GM12878 (cell line): ENCODE measurements around the gene ADPRHL1. TPM values are rescaled to one million over a fixed set of nuclear protein-coding genes. Genes with fewer than 3 reads are reported as not detected.

Experiments
- ATAC-seq: fragments of 200-7000 bp; cut with Tn5 transposase; 3 replicates; pipeline ENCODE4 v1.9.1; 2020; ENCODE audit warnings: mild to moderate bottlenecking, moderate library complexity
- BruUV-seq: library from RNA; stranded (reverse); fragments of 400-500 nt; replicated peaks from 2 replicates; lab custom pipeline; 2021; lab: Mats Ljungman, UMichigan
- CTCF ChIA-PET: fragments of 300-600 bp; sonication (Branson Sonifier 250); formaldehyde crosslinking; extraction: SDS; loops from one replicate; lab custom pipeline; 2021; ENCODE audit warnings: inconsistent platforms; lab: Yijun Ruan, JAX
- POLR2A ChIA-PET: fragments of 350-600 bp; formaldehyde crosslinking; extraction: SDS; loops from one replicate; lab custom pipeline; 2021; ENCODE audit warnings: inconsistent platforms; lab: Charles Lee
- RAD21 ChIA-PET: fragments of 300-600 bp; sonication (Branson Sonifier 250); formaldehyde crosslinking; loops from one replicate; lab custom pipeline; 2023; ENCODE audit warnings: antibody characterized with exemption; ENCODE audit not compliant: unreplicated experiment; lab: Charles Lee
- SMC1A ChIA-PET: fragments of 300-600 bp; sonication (Branson Sonifier 250); formaldehyde crosslinking; loops from one replicate; lab custom pipeline; 2023; ENCODE audit not compliant: unreplicated experiment, uncharacterized antibody; lab: Charles Lee
- DNase-seq: peaks from one replicate; pipeline ENCODE4 v3.0.0-alpha.2; 2011; ENCODE audit warnings: low read depth, low spot score
- FAIRE-seq: peaks from 3 replicates; lab custom pipeline; 2011; peaks lifted over from hg19 to GRCh38; lab: Jason Lieb, UNC
- H2AFZ ChIP-seq: 2 replicates; pipeline ENCODE4 v1.6.0; 2011; ENCODE audit warnings: low read depth, low read length, control low read depth; ENCODE audit not compliant: control insufficient read depth
- H3K27ac ChIP-seq: 2 replicates; pipeline ENCODE4 v1.5.1; 2011; ENCODE audit warnings: control low read depth; ENCODE audit not compliant: control insufficient read depth, insufficient read depth
- H3K27me3 ChIP-seq, 2 experiments: replicated peaks in 1 of 2; 2 replicates each; pipeline versions ENCODE4 v1.6.0 to v1.6.1; 2011; ENCODE audit warnings: low read length in 1 of 2; ENCODE audit not compliant: control insufficient read depth in 2 of 2, insufficient read depth in 2 of 2
- H3K36me3 ChIP-seq, 2 experiments: 2 replicates each; pipeline ENCODE4 v1.5.1; 2011; ENCODE audit warnings: low read length in 1 of 2; ENCODE audit not compliant: control insufficient read depth in 2 of 2, insufficient read depth in 2 of 2
- H3K4me1 ChIP-seq: 2 replicates; pipeline ENCODE4 v1.6.1; 2011; ENCODE audit warnings: mild to moderate bottlenecking, low read length, moderate library complexity, mixed read lengths; ENCODE audit not compliant: control insufficient read depth, insufficient read depth
- H3K4me2 ChIP-seq: 2 replicates; pipeline ENCODE4 v1.6.0; 2011; ENCODE audit warnings: control low read depth; ENCODE audit not compliant: control insufficient read depth, insufficient read depth
- H3K4me3 ChIP-seq: fragments of 200-600 bp; sonication (generic); 2 replicates; pipeline ENCODE4 v1.5.1; 2016
- H3K79me2 ChIP-seq: 2 replicates; pipeline ENCODE4 v1.6.0; 2011; ENCODE audit warnings: low read length; ENCODE audit not compliant: control insufficient read depth, insufficient read depth
- H3K9ac ChIP-seq: 2 replicates; pipeline ENCODE4 v1.8.0; 2011; ENCODE audit warnings: low read length, control low read depth, mixed read lengths; ENCODE audit not compliant: control insufficient read depth, insufficient read depth
- H3K9me3 ChIP-seq: replicated peaks from 3 replicates; pipeline ENCODE4 v1.5.1; 2011; ENCODE audit warnings: mild to moderate bottlenecking, low read length; ENCODE audit not compliant: control insufficient read depth, insufficient read depth
- H4K20me1 ChIP-seq: 2 replicates; pipeline ENCODE4 v1.6.0; 2011; ENCODE audit not compliant: control insufficient read depth, insufficient read depth
- MEF2A ChIP-seq: IDR thresholded peaks from 2 replicates; pipeline ENCODE4 v1.6.1; 2011; ENCODE audit warnings: low read depth, mild to moderate bottlenecking, low read length, moderate library complexity; ENCODE audit not compliant: insufficient read depth
- NRF1 ChIP-seq: conservative IDR thresholded peaks from 2 replicates; pipeline ENCODE4 v1.6.1; 2011; ENCODE audit warnings: mild to moderate bottlenecking, low read depth, low read length, improper control_type of control experiment
- POLR2A ChIP-seq: IDR thresholded peaks from 2 replicates; pipeline ENCODE4 v1.6.1; 2011; ENCODE audit warnings: low read depth, mild to moderate bottlenecking, low read length
- POLR2AphosphoS2 ChIP-seq: IDR thresholded peaks from 2 replicates; pipeline ENCODE4 v1.6.1; 2011; ENCODE audit warnings: low read depth, mild to moderate bottlenecking, low read length, improper control_type of control experiment, moderate library complexity
- STAT3 ChIP-seq: IDR thresholded peaks from 2 replicates; pipeline ENCODE4 v1.6.1; 2011; ENCODE audit warnings: low read depth, low read length, improper control_type of control experiment
- ZBED1 ChIP-seq: IDR thresholded peaks from 2 replicates; pipeline ENCODE4 v1.6.1; 2016; ENCODE audit warnings: borderline replicate concordance
- WGBS: methylation state at CpG from one replicate; pipeline ENCODE4 v1.1.6; 2016; ENCODE audit warnings: low lambda C conversion rate; ENCODE audit not compliant: insufficient replicate concordance, insufficient coverage; ENCODE audit errors: missing lambda C conversion rate; 5-methylcytosine and 5-hydroxymethylcytosine counted together
- in situ Hi-C: fragments of 300-500 bp; cut with MboI; formaldehyde crosslinking; loops from 9 replicates; pipeline ENCODE4 v1.14.3; 2018; ENCODE audit warnings: mixed read lengths
- intact Hi-C: fragments of 100-400 bp; cut with micrococcal nuclease; formaldehyde crosslinking; loops from one replicate; pipeline ENCODE4 v1.14.2; 2022; ENCODE audit not compliant: unreplicated experiment
- polyA plus RNA-seq, 11 experiments: library from polyadenylated mRNA; depleted of rRNA in 4 of 11; unstranded in 6 of 11; stranded (reverse) in 5 of 11; fragments of >200 nt; fragmentation: Nextera tagmentation in 4 of 11; fragmentation: Illumina TruSeq in 1 of 11; extraction: Ambion mirVana in 4 of 11; extraction: Trizol in 1 of 11; gene quantifications; 1 replicate in 1 of 11; 2 replicates in 10 of 11; pipeline versions ENCODE4 v1.2.1 to v1.2.3, GENCODE V29; 2011 to 2016; ENCODE audit warnings: inconsistent platforms in 2 of 11, missing spikeins in 2 of 11, low read depth in 1 of 11
- total RNA-seq, 4 experiments: library from RNA; depleted of rRNA in 3 of 4; stranded (reverse); fragments of >200 nt in 3 of 4; fragmentation: Illumina TruSeq in 1 of 4; extraction: Trizol in 1 of 4; gene quantifications; 2 replicates each; pipeline versions ENCODE4 v1.2.1 to v1.2.3, GENCODE V29; 2013 to 2021
- TF ChIP-seq, protein P1 (sequence below): fragments of 450-650 bp; IDR thresholded peaks from 2 replicates; pipeline ENCODE4 v1.6.1; 2017; ENCODE audit warnings: mild to moderate bottlenecking
- TF ChIP-seq, protein P2 (sequence below): IDR thresholded peaks from 2 replicates; pipeline ENCODE4 v1.6.1; 2012; ENCODE audit warnings: mild to moderate bottlenecking, low read depth, low read length

ADPRHL1 gene
- total and polyA plus RNA-seq, 10 of the 15 experiments (the other 5 are each of a cell fraction or from before 2014, with no cell fraction given): 0.05 to 1.9 (median 1.0) TPM

DNA sequence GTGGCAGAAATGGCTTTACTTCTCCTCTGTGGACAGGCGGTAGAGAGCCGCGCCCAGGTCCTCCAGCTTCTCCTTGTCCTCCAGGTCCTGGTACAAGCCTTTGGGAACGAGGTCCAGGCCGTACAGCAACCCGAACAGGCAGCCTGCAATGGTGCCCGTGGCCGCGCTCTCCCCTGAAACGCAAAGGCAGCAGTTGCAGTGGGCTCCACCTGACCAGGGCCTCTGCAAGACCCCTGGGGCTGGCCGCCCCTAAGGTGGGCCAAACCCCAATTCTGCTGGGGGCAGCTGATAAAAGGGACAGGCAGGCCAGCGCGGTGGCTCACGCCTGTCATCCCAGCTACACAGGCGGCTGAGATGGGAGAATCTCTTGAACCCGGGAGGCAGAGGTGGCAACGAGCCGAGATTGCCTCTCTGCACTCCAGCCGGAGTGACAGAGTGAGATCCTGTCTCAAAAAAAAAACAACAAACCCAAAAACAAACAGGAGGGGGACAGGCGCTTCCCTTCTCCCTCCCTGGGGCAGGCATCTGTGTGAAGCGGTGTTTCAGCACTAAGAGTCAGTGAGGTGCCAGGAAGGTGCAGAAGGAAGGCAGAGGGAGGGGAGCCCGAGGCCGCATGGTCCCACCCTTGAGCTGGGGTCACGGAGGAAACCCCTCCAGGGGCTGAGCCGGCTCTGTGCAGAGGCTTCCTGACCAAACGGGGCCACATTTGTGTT, 30.3 kb downstream of the ADPRHL1 start:
- ATAC-seq: no peak
- H3K27me3 ChIP-seq: no peaks in the 10 kb centered on the region
- no peaks in the 10 kb centered on the region for H4K20me1 ChIP-seq
- H2AFZ ChIP-seq: no peak overlapping the region
- intact Hi-C loops: no loop called here
- no TSS peak for BruUV-seq
- H3K36me3 ChIP-seq: no peaks in the 10 kb centered on the region
- no peak overlapping the region for H3K4me3 ChIP-seq
- ChIA-PET RAD21 (no interaction called here), SMC1A (no interaction called here), CTCF (no interaction called here), POLR2A (no interaction called here)
- no peaks in the 10 kb centered on the region for H3K79me2 ChIP-seq
- H3K9me3 ChIP-seq: no peaks in the 10 kb centered on the region
- no peak overlapping the region for H3K4me2 ChIP-seq
- no peak for FAIRE-seq
- TF ChIP-seq POLR2A (no peak), POLR2AphosphoS2 (no peak), NRF1 (no peak)
- H3K27ac ChIP-seq: no peak overlapping the region
- DNase-seq: no peak
- in situ Hi-C loops: no loop called here
- WGBS: 49% methylated on average over 26 of the region's 26 CpGs
- no peak overlapping the region for H3K9ac ChIP-seq
- no peaks in the 10 kb centered on the region for H3K4me1 ChIP-seq

GRCh38 chr13:113421673-113422270, 31.5 kb downstream of the ADPRHL1 start:
- H3K27me3 ChIP-seq: no peaks in the 10 kb centered on the region; a peak in 1 of 4 replicates
- CTCF ChIA-PET: no interaction called here
- H2AFZ ChIP-seq: no peak overlapping the region
- DNase-seq: no peak
- TF ChIP-seq, protein P1, sequence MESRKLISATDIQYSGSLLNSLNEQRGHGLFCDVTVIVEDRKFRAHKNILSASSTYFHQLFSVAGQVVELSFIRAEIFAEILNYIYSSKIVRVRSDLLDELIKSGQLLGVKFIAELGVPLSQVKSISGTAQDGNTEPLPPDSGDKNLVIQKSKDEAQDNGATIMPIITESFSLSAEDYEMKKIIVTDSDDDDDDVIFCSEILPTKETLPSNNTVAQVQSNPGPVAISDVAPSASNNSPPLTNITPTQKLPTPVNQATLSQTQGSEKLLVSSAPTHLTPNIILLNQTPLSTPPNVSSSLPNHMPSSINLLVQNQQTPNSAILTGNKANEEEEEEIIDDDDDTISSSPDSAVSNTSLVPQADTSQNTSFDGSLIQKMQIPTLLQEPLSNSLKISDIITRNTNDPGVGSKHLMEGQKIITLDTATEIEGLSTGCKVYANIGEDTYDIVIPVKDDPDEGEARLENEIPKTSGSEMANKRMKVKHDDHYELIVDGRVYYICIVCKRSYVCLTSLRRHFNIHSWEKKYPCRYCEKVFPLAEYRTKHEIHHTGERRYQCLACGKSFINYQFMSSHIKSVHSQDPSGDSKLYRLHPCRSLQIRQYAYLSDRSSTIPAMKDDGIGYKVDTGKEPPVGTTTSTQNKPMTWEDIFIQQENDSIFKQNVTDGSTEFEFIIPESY: no peak
- TF ChIP-seq ZBED1: no peak
- TF ChIP-seq, protein P2, sequence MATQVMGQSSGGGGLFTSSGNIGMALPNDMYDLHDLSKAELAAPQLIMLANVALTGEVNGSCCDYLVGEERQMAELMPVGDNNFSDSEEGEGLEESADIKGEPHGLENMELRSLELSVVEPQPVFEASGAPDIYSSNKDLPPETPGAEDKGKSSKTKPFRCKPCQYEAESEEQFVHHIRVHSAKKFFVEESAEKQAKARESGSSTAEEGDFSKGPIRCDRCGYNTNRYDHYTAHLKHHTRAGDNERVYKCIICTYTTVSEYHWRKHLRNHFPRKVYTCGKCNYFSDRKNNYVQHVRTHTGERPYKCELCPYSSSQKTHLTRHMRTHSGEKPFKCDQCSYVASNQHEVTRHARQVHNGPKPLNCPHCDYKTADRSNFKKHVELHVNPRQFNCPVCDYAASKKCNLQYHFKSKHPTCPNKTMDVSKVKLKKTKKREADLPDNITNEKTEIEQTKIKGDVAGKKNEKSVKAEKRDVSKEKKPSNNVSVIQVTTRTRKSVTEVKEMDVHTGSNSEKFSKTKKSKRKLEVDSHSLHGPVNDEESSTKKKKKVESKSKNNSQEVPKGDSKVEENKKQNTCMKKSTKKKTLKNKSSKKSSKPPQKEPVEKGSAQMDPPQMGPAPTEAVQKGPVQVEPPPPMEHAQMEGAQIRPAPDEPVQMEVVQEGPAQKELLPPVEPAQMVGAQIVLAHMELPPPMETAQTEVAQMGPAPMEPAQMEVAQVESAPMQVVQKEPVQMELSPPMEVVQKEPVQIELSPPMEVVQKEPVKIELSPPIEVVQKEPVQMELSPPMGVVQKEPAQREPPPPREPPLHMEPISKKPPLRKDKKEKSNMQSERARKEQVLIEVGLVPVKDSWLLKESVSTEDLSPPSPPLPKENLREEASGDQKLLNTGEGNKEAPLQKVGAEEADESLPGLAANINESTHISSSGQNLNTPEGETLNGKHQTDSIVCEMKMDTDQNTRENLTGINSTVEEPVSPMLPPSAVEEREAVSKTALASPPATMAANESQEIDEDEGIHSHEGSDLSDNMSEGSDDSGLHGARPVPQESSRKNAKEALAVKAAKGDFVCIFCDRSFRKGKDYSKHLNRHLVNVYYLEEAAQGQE: no peak
- no peak for TF ChIP-seq MEF2A
- TF ChIP-seq STAT3: no peak
- TF ChIP-seq, all 136 proteins: peak for 0
- Histone ChIP-seq H3K27ac (no peak overlapping the region), H3K79me2 (no peaks in the 10 kb centered on the region), H3K9ac (no peak overlapping the region), H4K20me1 (no peaks in the 10 kb centered on the region), H3K4me2 (no peak overlapping the region), H3K9me3 (no peaks in the 10 kb centered on the region), H3K4me1 (no peaks in the 10 kb centered on the region), H3K36me3 (no peaks in the 10 kb centered on the region), H3K4me3 (no peak overlapping the region)
- FAIRE-seq: no peak
- intact Hi-C loops (no loop called here), in situ Hi-C loops (no loop called here)
- BruUV-seq: no TSS peak
- ATAC-seq: no peak
- SMC1A ChIA-PET: no interaction called here
- POLR2A ChIA-PET: no interaction called here
- RAD21 ChIA-PET: no interaction called here
- 78% methylated on average over 15 of the region's 15 CpGs for WGBS
